MCF 10A (cell line): ENCODE data around the gene BAZ1A. TPM values are rescaled to one million over a fixed set of nuclear protein-coding genes. Genes with fewer than 3 reads are reported as not detected.

Experiments
- BruUV-seq: library from RNA; stranded (reverse); fragments of 400-500 nt; replicated peaks from 2 replicates; lab custom pipeline; 2021; lab: Mats Ljungman, UMichigan
- CTCF ChIA-PET: fragments of 300-600 bp; sonication (Branson Sonifier 250); formaldehyde crosslinking; extraction: SDS; loops from one replicate; lab custom pipeline; 2021; ENCODE audit warnings: antibody characterized with exemption, inconsistent platforms; lab: Yijun Ruan, JAX
- POLR2A ChIA-PET: fragments of 300-600, 350-650 bp; sonication (Branson Sonifier 250); formaldehyde crosslinking; extraction: SDS; loops from one replicate; lab custom pipeline; 2020; ENCODE audit warnings: antibody characterized with exemption, inconsistent platforms; lab: Yijun Ruan, JAX
- DNase-seq: peaks from one replicate; pipeline ENCODE4 v3.0.0-alpha.2; 2018; ENCODE audit not compliant: unreplicated experiment
- H3K27ac Mint-ChIP-seq: one replicate; pipeline ENCODE4 v1.8.0; 2022; ENCODE audit warnings: mild to moderate bottlenecking, low read depth, mixed read lengths; ENCODE audit not compliant: unreplicated experiment
- H3K27me3 Mint-ChIP-seq: one replicate; pipeline ENCODE4 v1.8.0; 2022; ENCODE audit warnings: mixed read lengths; ENCODE audit not compliant: insufficient read depth, unreplicated experiment
- H3K36me3 Mint-ChIP-seq: one replicate; pipeline ENCODE4 v1.8.0; 2022; ENCODE audit warnings: mild to moderate bottlenecking, moderate library complexity, mixed read lengths; ENCODE audit not compliant: insufficient read depth, unreplicated experiment
- H3K4me1 Mint-ChIP-seq: one replicate; pipeline ENCODE4 v1.8.0; 2022; ENCODE audit warnings: mixed read lengths; ENCODE audit not compliant: insufficient read depth, unreplicated experiment
- H3K4me3 Mint-ChIP-seq: one replicate; pipeline ENCODE4 v1.8.0; 2022; ENCODE audit warnings: mild to moderate bottlenecking, moderate library complexity, mixed read lengths; ENCODE audit not compliant: unreplicated experiment
- H3K9me3 Mint-ChIP-seq: one replicate; pipeline ENCODE4 v1.8.0; 2022; ENCODE audit warnings: mixed read lengths; ENCODE audit not compliant: unreplicated experiment
- intact Hi-C: fragments of 100-400 bp; cut with micrococcal nuclease; formaldehyde crosslinking; loops from 2 replicates; pipeline ENCODE4 v1.14.1; 2022
- total RNA-seq: library from RNA; stranded (reverse); gene quantifications from 2 replicates; pipeline ENCODE4 v1.2.3, GENCODE V29; 2022
- TF ChIP-seq, protein P1 (sequence below): fragments of 200-600 bp; IDR thresholded peaks from one replicate; pipeline ENCODE4 v1.8.0; 2022; ENCODE audit warnings: antibody characterized with exemption, mild to moderate bottlenecking; ENCODE audit not compliant: unreplicated experiment

The BAZ1A gene
- total RNA-seq, 1 experiment from 2014 or later = 44.6 TPM

DNA sequence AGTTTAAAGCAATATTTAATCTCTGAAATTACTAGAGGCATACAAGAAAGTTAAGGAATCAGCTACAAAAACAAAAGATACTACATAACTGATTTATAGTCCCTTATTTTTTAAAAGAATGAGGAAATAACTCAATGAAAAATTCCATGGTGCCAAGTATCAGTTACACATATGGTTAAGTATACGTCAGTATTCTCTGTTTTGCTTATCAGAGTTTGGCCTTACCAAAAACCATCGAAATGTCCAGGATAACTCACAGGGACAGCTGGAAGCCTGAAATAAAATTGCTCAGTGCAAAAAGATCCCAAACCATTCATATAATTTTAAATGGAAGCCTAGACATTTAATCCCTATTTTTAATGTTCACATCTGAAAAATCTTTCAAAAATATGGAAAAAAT is 164.4 kb downstream of the BAZ1A start:
- H3K4me1 Mint-ChIP-seq = peaks cover 26% of the 10 kb centered on the region
- H3K27me3 Mint-ChIP-seq = no peaks in the 10 kb centered on the region
- no peak for DNase-seq
- no peak overlapping the region for H3K27ac Mint-ChIP-seq
- H3K36me3 Mint-ChIP-seq = peaks cover 39% of the 10 kb centered on the region
- TF ChIP-seq, protein P1, sequence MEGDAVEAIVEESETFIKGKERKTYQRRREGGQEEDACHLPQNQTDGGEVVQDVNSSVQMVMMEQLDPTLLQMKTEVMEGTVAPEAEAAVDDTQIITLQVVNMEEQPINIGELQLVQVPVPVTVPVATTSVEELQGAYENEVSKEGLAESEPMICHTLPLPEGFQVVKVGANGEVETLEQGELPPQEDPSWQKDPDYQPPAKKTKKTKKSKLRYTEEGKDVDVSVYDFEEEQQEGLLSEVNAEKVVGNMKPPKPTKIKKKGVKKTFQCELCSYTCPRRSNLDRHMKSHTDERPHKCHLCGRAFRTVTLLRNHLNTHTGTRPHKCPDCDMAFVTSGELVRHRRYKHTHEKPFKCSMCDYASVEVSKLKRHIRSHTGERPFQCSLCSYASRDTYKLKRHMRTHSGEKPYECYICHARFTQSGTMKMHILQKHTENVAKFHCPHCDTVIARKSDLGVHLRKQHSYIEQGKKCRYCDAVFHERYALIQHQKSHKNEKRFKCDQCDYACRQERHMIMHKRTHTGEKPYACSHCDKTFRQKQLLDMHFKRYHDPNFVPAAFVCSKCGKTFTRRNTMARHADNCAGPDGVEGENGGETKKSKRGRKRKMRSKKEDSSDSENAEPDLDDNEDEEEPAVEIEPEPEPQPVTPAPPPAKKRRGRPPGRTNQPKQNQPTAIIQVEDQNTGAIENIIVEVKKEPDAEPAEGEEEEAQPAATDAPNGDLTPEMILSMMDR = no peak
- no peak overlapping the region for H3K4me3 Mint-ChIP-seq
- intact Hi-C loops = loop anchor here (5.0 kb wide), 2 partner anchors 33 to 153 kb away; no protein-coding TSS in a partner anchor
- POLR2A ChIA-PET = interaction anchor here (0.9 to 7.8 kb wide), 3 partner anchors 9 to 38 kb away, joined by 3 to 92 read pairs (median 4); no protein-coding TSS in a partner anchor
- no peaks in the 10 kb centered on the region for H3K9me3 Mint-ChIP-seq
- CTCF ChIA-PET = interaction anchor here (0.6 to 5.6 kb wide), 4 partner anchors 8 to 38 kb away, joined by 4 to 21 read pairs (median 11); no protein-coding TSS in a partner anchor
- BruUV-seq = no TSS peak

DNA sequence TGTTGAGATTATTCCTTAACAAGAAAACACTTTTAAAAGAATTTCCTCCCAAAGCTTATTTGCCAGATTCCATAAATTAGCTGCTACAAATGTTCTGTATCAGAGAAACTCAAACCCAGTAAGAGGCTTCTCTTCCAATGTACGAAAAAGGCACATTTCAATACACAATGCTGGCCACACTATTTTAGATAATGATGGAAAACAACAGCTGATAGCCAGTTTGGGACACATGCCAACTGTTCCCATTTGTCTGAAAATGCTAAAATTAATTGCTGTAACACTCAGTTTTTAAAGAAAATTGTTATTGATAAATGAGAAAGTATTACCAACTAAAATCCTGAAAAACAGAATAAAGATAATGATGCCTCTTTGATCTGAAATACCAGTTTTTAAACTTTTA is 165.2 kb downstream of the BAZ1A start:
- peaks cover 20% of the 10 kb centered on the region for H3K4me1 Mint-ChIP-seq
- no TSS peak for BruUV-seq
- H3K36me3 Mint-ChIP-seq = peaks cover 39% of the 10 kb centered on the region
- DNase-seq = no peak
- no peak overlapping the region for H3K27ac Mint-ChIP-seq
- POLR2A ChIA-PET = interaction anchor here (1.1 to 7.8 kb wide), 3 partner anchors 9 to 71 kb away, joined by 3 to 92 read pairs (median 4); no protein-coding TSS in a partner anchor
- CTCF ChIA-PET = interaction anchor here (0.5 to 5.6 kb wide), 4 partner anchors 13 to 401 kb away, joined by 3 to 21 read pairs (median 12); no protein-coding TSS in a partner anchor
- TF ChIP-seq, protein P1 = no peak
- H3K27me3 Mint-ChIP-seq = no peaks in the 10 kb centered on the region
- no peaks in the 10 kb centered on the region for H3K9me3 Mint-ChIP-seq
- H3K4me3 Mint-ChIP-seq = no peak overlapping the region
- intact Hi-C loops = loop anchor here (5.0 kb wide), 2 partner anchors 33 to 153 kb away; no protein-coding TSS in a partner anchor

DNA sequence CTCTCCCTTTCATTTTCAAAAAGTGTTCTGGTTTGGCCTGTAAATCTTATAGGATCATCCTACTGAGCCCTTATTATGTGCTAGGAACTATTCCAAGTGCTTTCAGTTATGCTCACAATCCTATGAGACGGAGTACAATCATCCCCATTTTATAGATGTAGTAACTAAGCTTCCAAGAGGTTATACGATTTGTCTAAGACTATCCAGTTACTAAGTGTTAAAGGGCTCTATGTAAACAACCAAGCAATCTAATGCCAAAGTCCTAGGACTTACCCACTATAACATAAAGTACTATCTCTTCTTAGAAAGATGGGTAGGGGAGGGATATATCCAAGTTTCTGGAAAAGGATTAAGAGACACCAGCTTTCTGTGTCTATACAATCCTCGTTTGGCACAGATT is 167.4 kb downstream of the BAZ1A start:
- no peak for DNase-seq
- H3K27ac Mint-ChIP-seq = no peak overlapping the region
- H3K4me3 Mint-ChIP-seq = no peak overlapping the region
- intact Hi-C loops = no loop called here
- ChIA-PET POLR2A (interaction anchor here (0.8 kb wide), 1 partner anchor 14 kb away, joined by 3 read pairs; no protein-coding TSS in a partner anchor), CTCF (interaction anchor here (0.6 to 5.6 kb wide), 3 partner anchors 10 to 28 kb away, joined by 3 to 21 read pairs (median 3); no protein-coding TSS in a partner anchor)
- no peaks in the 10 kb centered on the region for H3K9me3 Mint-ChIP-seq
- H3K36me3 Mint-ChIP-seq = peaks cover 26% of the 10 kb centered on the region
- H3K4me1 Mint-ChIP-seq = peaks cover 13% of the 10 kb centered on the region
- H3K27me3 Mint-ChIP-seq = no peaks in the 10 kb centered on the region
- TF ChIP-seq, protein P1 = no peak
- no TSS peak for BruUV-seq

Other genes starting within 250 kb of the BAZ1A start
- gene SNX6, start 245.2 kb downstream of the BAZ1A start, total RNA-seq = 72.5 and 85.9 TPM in 2 replicates
- 39.7 and 53.7 TPM in 2 replicates for gene CFL2, start 160.8 kb downstream of the BAZ1A start, total RNA-seq
- gene SRP54, start 107.6 kb upstream of the BAZ1A start, total RNA-seq = 77.4 and 108 TPM in 2 replicates
- gene FAM177A1, start 170.9 kb upstream of the BAZ1A start, total RNA-seq = 73.9 and 74.6 TPM in 2 replicates
- gene PPP2R3C, start 246.6 kb upstream of the BAZ1A start, total RNA-seq = 16.9 and 21.6 TPM in 2 replicates
- gene PRORP, start 247.2 kb upstream of the BAZ1A start, total RNA-seq = 27.9 and 30.5 TPM in 2 replicates